VCaP (cell line): ENCODE data around the gene USP6NL.

ENCODE experiments used
- H3K27ac ChIP-seq: fragments of 450-650 bp; 2 replicates; pipeline ENCODE4 v1.5.1; 2017
- CTCF ChIP-seq: fragments of 450-650 bp; conservative IDR thresholded peaks from 2 replicates; pipeline ENCODE4 v1.5.1; 2017; ENCODE audit warnings: mild to moderate bottlenecking, moderate library complexity

USP6NL gene

GRCh38 chr10:11598712-11599397 lies 12.6 kb downstream of the USP6NL start:
- no peak overlapping the region for H3K27ac ChIP-seq
- no peak for TF ChIP-seq CTCF

GRCh38 chr10:11597470-11597869 lies 14.0 kb downstream of the USP6NL start:
- H3K27ac ChIP-seq: no peak overlapping the region
- no peak for TF ChIP-seq CTCF

GRCh38 chr10:11595395-11595692 lies 16.1 kb downstream of the USP6NL start:
- TF ChIP-seq CTCF: no peak
- no peak overlapping the region for H3K27ac ChIP-seq

- H3K27ac ChIP-seq: no peak overlapping the region
- no peak for TF ChIP-seq CTCF
These were observed 16.7 kb downstream of the USP6NL start for GRCh38 chr10:11594589-11595394.

GRCh38 chr10:11593612-11594011 lies 17.8 kb downstream of the USP6NL start:
- TF ChIP-seq CTCF: no peak
- H3K27ac ChIP-seq: no peak overlapping the region

GRCh38 chr10:11589738-11590137 lies 21.7 kb downstream of the USP6NL start:
- TF ChIP-seq CTCF: no peak
- H3K27ac ChIP-seq: no peak overlapping the region

- TF ChIP-seq CTCF: no peak
- no peak overlapping the region for H3K27ac ChIP-seq
These were observed 22.4 kb downstream of the USP6NL start for GRCh38 chr10:11588873-11589574.
